ENCODE results near the gene POLDIP3.

Gene POLDIP3

GRCh38 chr22:42643634-42644421, 29.1 kb upstream of the POLDIP3 start:
- no peak for TF ChIP-seq CTCF (IDR thresholded peaks at IDR 0.05; ENCODE audit: insufficient read depth, low read length, missing control alignments)
- POLR2A ChIA-PET, result interaction anchor here (0.9 to 1.6 kb wide), 4 partner anchors 8 to 30 kb away, joined by 3 to 7 read pairs (median 5); partner anchors contain the start of gene POLDIP3
- CTCF ChIA-PET, result interaction anchor here (0.9 to 1.7 kb wide), 4 partner anchors 9 to 22 kb away, joined by 3 to 11 read pairs (median 7); no protein-coding TSS in a partner anchor
- no peak for DNase-seq (ENCODE audit: low read depth, low spot score)
- no peak overlapping the region for H3K4me3 ChIP-seq (ENCODE audit: low read depth, low read length)

DNA sequence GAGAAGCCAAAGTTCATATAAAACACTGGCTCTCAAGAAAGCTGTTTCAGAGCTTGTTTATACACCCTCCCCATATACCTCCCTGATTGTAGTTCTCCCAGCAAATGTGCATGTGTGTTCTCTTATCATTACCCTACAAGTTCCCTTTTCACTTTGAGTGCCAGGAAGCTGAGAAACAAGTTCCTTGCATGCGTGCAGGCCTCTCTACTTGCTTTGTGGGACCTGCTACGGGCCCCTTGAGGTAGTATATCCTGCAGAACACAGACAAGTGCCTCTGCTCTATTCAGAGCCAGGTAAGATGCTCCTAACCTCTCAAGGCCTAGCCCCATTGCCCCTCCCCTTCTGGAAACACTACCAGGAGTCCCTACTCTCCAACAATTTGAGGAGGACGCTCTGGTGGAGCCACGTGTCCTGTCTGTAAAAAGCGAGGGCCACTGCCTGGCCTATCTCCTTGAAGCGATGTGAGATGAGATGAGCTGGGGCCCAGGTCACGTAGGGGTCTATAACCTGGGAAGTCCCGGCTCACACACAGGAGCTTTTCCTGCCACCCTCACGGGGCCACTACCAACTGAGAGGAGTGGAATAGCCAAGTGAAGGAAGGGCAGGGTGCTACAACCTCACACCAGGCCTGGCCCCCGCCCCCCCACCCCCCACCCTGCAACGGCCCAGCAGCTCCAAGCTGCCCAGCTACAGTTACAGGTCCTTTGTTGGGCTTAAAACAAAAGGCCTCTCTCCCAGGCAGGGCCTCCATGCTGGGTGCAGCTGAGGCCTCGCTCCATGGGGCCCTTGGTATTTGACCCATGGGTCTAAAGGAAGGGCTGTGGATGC, 28.3 kb upstream of the POLDIP3 start:
- POLR2A ChIA-PET, result interaction anchor here (1.6 kb wide), 1 partner anchor 27 kb away, joined by 5 read pairs; no protein-coding TSS in a partner anchor
- DNase-seq (ENCODE audit: low read depth, low spot score), result no peak
- TF ChIP-seq CTCF (IDR thresholded peaks at IDR 0.05; ENCODE audit: insufficient read depth, low read length, missing control alignments), result no peak
- CTCF ChIA-PET, result interaction anchor here (0.7 to 1.7 kb wide), 3 partner anchors 8 to 22 kb away, joined by 3 to 11 read pairs (median 3); no protein-coding TSS in a partner anchor
- H3K4me3 ChIP-seq (ENCODE audit: low read depth, low read length), result no peak overlapping the region

DNA sequence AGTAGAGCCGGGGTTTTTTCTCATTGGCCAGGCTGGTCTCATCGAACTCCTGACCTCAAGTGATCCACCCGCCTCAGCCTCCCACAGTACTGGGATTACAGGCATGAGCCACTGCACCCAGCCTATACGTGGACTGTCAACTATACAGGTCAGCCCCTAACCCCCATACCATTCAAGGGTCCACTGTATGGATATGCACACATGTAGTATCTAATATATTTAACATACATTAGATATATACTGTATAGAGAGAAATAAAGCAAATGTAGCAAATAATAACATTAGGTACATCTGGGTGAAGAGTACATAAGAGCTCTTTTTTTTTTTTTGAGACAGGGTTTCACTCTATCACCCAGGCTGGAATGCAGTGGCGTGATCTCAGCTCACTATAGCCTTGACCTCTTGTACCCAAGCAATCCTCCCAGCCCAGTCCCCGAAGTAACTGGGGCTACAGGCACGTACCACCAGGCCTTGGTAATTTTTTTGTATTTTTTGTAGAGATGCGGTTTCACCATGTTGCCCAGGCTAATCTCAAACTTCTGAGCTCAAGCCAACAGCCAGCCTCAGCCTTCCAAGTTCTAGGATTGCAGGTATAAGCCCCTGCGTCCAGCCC, 27.2 kb upstream of the POLDIP3 start:
- no peak for DNase-seq (ENCODE audit: low read depth, low spot score)
- no peak for TF ChIP-seq CTCF (IDR thresholded peaks at IDR 0.05; ENCODE audit: insufficient read depth, low read length, missing control alignments)
- no peak overlapping the region for H3K4me3 ChIP-seq (ENCODE audit: low read depth, low read length)
- ChIA-PET CTCF (interaction anchor here (0.9 to 1.7 kb wide), 2 partner anchors 20 to 205 kb away, joined by 3 to 11 read pairs; no protein-coding TSS in a partner anchor), POLR2A (no interaction called here)

- no peak for DNase-seq (ENCODE audit: low read depth, low spot score)
- CTCF ChIA-PET, result interaction anchor here (0.8 to 6.2 kb wide), 3 partner anchors 10 to 173 kb away, joined by 3 to 34 read pairs (median 3); no protein-coding TSS in a partner anchor
- TF ChIP-seq CTCF (IDR thresholded peaks at IDR 0.05; ENCODE audit: insufficient read depth, low read length, missing control alignments), result no peak
- POLR2A ChIA-PET, result interaction anchor here (0.9 kb wide), 1 partner anchor 17 kb away, joined by 3 read pairs; no protein-coding TSS in a partner anchor
- H3K4me3 ChIP-seq (ENCODE audit: low read depth, low read length), result no peak overlapping the region
Observed at GRCh38 chr22:42639541-42640241, 25.0 kb upstream of the POLDIP3 start.

DNA sequence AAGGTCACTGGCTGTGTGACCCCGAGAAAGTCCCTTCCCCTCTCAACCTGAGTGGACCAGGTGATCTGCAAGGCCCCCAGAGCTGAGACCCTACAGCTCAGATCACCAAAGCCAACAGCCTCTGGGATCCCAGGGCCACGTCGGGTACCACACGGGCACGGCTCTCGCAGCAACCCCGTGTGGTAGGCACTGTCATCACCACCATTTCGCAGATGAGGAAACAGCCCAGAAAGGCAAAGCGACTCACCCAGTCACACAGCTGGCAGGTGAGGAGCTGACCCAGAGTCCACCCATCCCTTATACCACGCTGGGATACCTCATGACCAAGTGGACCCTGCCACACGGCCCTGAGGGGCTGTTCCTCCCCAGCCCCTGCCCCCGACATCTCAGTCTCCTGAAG, 22.9 kb upstream of the POLDIP3 start:
- no peak overlapping the region for H3K4me3 ChIP-seq (ENCODE audit: low read depth, low read length)
- CTCF ChIA-PET, result interaction anchor here (1.0 to 6.2 kb wide), 4 partner anchors 9 to 179 kb away, joined by 3 to 34 read pairs (median 6); partner anchors contain the start of gene POLDIP3
- DNase-seq (ENCODE audit: low read depth, low spot score), result no peak
- TF ChIP-seq CTCF (IDR thresholded peaks at IDR 0.05; ENCODE audit: insufficient read depth, low read length, missing control alignments), result no peak
- POLR2A ChIA-PET, result interaction anchor here (1.6 kb wide), 1 partner anchor 12 kb away, joined by 3 read pairs; the partner anchor contains the start of gene CYB5R3
